ENCODE measurements around the gene PFKFB3. TPM values are rescaled to one million over a fixed set of nuclear protein-coding genes. Genes with fewer than 3 reads are reported as not detected.

The PFKFB3 gene
- total RNA-seq, 1 experiment from 2014 or later, result 36.8 TPM

- Histone ChIP-seq H3K27me3 (ENCODE audit: insufficient read depth, low read length) (no peaks in the 10 kb centered on the region), H2AFZ (ENCODE audit: low read length) (no peak overlapping the region), H3K79me1 (ENCODE audit: insufficient read depth, low read depth, low read length, poor library complexity, severe bottlenecking) (no peaks in the 10 kb centered on the region), H3K14ac (ENCODE audit: insufficient read depth, low read length) (no peak overlapping the region), H2BK15ac (ENCODE audit: low read depth, low read length) (no peak overlapping the region), H3K9me3 (ENCODE audit: control insufficient read depth, low read depth, low read length) (no peaks in the 10 kb centered on the region), H3K79me2 (ENCODE audit: insufficient read depth, low read length) (no peaks in the 10 kb centered on the region), H3K4me1 (ENCODE audit: insufficient read depth, low read length) (no peaks in the 10 kb centered on the region), H4K91ac (ENCODE audit: insufficient read length, low read depth, low read length) (no peak overlapping the region), H2BK5ac (ENCODE audit: insufficient read length, low read length) (no peak overlapping the region), H3K27ac (ENCODE audit: insufficient read length, low read depth, low read length) (no peak overlapping the region), H4K8ac (replicated peaks; ENCODE audit: insufficient read length, low read depth, low read length) (no peak overlapping the region), H3K9ac (ENCODE audit: extremely low read depth, insufficient read length, low read length) (no peak overlapping the region), H2BK12ac (ENCODE audit: insufficient read length, low read depth, low read length) (no peak overlapping the region), H3K4me2 (ENCODE audit: insufficient read depth, insufficient read length, low read length) (no peak overlapping the region), H3K18ac (ENCODE audit: insufficient read length, low read depth, low read length) (no peak overlapping the region), H4K20me1 (ENCODE audit: control insufficient read depth, insufficient read depth, insufficient read length) (peaks cover 2% of the 10 kb centered on the region), H3K56ac (ENCODE audit: insufficient read length, low read depth, low read length) (no peak overlapping the region), H2BK120ac (ENCODE audit: low read depth, low read length, poor library complexity, severe bottlenecking) (no peak overlapping the region), H4K5ac (ENCODE audit: insufficient read length, low read depth, low read length) (peak overlapping the region; percentile 24), H3K4ac (ENCODE audit: low read depth, low read length) (no peak overlapping the region), H2BK20ac (ENCODE audit: low read depth, low read length, poor library complexity, severe bottlenecking) (no peak overlapping the region), H3T11ph (ENCODE audit: low read length) (no peak overlapping the region), H3K23ac (ENCODE audit: insufficient read length, low read depth, low read length) (no peak overlapping the region), H2AK5ac (ENCODE audit: insufficient read length, low read length) (no peak overlapping the region), H3K23me2 (ENCODE audit: insufficient read length, low read depth, low read length, poor library complexity, severe bottlenecking) (no peaks in the 10 kb centered on the region)
- no peak overlapping the region for H3K27ac Mint-ChIP-seq
- no peaks in the 10 kb centered on the region; a peak in 1 of 7 replicates for H3K36me3 Mint-ChIP-seq (ENCODE audit: insufficient read depth in 1 of 3, low read depth in 3 of 3)
- H3K4me1 Mint-ChIP-seq, result peaks cover 5 to 7% of the 10 kb centered on the region in 2 experiments; a peak in 1 of 4 replicates
- peaks cover 0 to 4% of the 10 kb centered on the region in 2 experiments; a peak in 1 of 5 replicates for H3K9me3 Mint-ChIP-seq
- no peak for TF ChIP-seq CTCF (conservative IDR thresholded peaks at IDR 0.05)
- H3K4me3 Mint-ChIP-seq, result no peak overlapping the region
- DNase-seq, result no peak
- no CpG with 5 or more reads among the region's 11 CpGs for WGBS (ENCODE audit: extremely low coverage, insufficient read length, low lambda C conversion rate)
- H3K27me3 Mint-ChIP-seq (ENCODE audit: low read depth), result peaks cover 2% of the 10 kb centered on the region
Measured at GRCh38 chr10:6299234-6299633, 96.5 kb downstream of the PFKFB3 start.

All from H9 (cell line).